ENCODE results near the gene MSRB1.
"Not testable (repeated sequence)": the region's sequence is repeated elsewhere in the genome, so short reads cannot be mapped to it uniquely, and the experiment has no call there.

MSRB1 gene

DNA sequence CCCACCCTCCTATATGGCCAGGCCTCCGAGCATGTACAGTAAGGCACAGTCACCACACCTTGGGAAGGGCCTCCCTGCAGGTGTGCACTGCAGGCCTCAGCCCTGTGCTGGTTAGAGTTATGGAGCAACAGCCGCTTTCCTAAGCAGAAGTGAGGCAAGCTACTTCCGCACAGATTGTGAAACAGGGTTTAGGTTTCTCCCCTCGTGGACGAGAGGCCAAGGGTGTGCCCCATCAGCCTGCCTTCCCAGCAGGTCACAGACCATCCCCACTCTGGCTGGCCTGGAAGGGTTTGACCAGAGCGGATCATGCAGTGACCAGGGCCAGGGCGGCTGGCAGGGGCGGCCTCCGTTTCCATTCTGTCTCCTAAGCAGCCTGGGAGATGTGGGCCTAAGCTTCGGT is 4.7 kb downstream of the MSRB1 start:
- DNase-seq, result no peak

DNA sequence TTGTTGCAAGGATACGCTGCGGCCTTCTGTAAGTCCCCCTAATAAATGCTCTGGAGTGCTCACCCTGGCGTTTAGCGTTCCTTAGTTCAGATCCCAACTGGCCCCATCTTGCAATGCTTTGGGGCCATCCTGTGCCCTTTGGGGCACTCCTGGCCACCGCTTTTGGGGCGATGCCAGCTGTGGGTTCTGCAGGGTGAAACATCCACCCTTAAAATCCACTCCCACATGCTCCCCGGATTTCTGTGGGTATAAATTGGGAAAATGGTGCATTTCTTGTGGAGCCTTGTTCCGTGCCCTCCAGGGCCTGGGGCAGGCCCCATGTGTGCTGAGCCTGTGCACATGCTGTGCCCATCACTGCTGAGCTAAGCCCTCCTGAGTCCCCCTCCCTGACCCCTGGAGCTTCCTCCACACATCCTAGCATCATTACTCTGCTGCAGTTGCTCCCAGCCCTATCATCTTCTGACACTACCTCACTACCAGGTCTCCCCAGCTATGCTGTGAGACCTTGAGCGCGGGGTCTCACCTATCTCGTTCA is 6.0 kb downstream of the MSRB1 start:
- no peak for DNase-seq

DNA sequence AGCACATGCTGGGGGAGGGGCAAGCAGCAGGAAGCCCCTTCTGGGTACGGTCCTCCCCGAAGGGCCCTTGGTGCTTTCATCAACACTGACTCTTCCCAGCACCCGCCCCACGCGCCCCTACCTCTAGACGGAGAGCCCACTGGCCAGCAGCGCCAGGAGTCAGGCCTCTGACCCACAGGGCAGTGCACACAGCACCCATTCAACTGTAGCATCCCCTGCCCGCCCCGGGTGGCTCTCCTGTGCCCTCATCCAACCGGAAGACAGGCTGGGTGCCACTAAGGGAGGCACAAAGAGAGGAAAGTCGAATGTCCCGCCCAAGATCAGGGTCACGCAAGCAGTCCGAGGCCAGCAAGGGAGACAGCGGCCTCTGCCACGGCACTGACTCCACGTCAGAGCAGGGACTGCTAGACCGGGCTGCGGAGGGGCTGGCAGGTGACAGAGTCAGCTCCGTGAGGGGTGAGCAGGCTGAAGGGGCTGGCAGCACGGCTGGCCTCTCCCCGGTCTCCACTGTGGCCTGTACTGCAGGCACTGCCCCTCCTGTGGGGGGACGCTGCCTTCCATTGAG is 9.8 kb downstream of the MSRB1 start:
- DNase-seq, result no peak

DNA sequence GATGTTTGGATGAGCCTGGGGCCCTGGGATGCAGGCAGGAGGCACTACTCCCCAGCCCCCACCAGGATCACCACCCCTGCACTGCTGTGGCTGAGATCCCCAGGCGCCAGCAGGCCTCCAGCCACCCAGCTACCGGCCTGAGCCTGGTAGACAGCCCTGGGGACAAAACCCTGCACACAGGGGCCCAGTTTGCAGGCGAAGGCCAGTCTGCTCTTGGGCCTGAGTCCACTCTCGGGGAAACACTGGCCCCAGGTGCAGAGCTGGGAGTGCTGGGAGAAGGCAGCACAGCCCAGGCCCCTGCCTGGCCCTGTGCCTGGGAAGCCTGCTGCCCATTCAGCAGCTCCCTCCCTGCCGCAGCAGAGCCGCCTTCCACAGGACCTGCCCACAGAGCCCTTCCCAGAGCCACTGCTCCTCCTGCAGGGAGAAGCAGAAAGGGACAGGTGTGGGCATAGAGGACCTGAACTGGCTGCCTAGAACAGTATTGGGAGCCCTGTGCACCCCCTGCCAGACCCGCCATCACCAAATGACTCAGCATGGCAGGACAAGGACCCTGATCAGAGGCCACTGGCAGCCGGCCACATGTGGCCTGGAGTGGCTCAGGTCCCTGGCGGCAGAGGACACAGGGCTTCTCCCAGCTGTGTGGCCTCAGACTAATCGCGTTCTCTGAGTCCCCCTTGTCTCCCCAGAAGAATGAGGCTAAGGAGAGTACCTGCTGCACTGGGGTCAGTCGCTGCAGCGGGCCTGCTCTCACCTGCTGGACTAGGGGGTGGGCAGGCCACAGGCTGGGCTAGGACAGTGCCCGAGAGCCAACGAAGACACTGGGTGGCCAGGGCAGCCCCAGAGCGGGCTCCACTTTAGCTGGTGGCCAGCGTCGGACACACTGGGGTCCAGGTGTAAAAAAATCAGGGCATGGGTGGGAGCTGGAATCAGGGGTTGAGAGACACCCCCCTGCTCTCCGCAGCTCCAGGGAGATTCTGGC is 10.7 kb downstream of the MSRB1 start:
- no peak for DNase-seq

DNA sequence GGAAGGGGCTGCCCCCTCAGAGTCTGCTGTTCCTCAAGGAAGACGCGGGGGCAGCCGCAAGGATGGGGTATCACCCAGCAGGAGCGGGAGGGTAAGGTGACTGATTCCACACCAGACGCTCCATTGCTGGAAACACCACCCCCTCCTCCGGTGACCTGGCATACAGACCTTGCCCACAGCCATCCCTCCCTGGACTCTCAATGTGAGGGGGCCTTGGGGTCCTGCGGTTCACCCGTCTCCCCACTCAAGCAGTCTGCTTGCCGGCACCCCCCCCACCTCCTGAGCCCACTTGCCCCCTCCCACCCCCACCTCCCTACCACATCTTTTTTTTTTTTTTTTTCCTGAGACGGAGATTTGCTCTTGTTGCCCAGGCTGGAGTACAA is 12.7 kb downstream of the MSRB1 start:
- DNase-seq, result no peak

DNA sequence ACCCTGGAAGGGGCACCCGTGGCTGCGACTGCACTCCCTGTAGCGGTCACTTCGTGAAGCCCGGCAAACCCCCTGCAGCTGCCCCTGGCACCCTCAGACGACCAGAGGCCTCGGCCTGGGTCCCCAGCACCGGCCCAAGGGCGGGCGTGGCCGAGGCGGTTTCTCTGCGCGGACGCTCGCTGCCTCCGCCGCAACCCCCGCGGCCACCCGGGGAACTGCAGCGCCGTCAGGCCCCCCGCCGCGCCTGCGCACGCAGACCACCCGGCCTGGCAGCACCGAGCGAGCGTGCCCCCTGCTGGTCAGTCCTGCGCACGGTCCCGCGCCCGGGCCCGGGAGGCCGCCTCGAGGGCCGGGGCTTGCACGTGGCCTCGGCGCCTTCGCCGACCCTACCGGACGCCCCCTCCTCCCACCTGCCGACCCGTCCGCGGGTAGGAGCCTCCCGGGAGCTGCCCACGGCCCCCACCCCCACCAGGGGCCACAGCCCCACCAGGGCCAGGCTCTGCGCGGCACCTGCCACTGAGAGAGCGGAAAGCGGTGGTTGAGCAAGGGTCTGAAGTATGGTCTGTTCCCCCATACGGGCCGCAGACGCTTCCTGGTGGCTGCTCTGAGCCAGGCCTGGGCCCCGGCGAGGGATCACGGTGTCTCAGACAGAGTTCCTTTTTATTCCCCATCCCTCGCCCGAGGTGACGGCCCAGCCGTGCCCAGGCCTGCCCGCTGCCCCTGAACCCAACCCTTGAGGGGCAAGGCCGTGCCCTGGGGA is 13.2 kb downstream of the MSRB1 start:
- peak; percentile 89 for DNase-seq

DNA sequence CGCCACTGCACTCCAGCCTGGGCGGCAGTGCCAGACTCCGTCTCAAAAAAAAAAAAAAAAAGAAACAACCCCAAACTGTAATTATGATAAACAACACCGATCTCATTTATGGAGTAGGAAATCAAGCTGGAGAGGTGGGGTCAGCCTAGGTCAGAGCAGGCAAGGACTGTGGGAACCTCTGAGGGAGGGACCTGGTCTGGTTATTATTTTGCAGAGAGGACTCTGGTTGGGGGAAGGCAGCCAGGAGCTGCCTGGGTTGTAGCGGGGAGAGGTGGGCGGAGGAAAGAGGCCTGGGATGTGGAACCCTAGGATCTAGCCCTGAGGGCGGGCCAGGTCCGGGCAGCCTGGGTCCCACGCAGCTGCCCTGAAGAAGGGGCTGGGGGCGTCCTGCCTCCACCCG is 13.9 kb downstream of the MSRB1 start:
- no peak for DNase-seq

DNA sequence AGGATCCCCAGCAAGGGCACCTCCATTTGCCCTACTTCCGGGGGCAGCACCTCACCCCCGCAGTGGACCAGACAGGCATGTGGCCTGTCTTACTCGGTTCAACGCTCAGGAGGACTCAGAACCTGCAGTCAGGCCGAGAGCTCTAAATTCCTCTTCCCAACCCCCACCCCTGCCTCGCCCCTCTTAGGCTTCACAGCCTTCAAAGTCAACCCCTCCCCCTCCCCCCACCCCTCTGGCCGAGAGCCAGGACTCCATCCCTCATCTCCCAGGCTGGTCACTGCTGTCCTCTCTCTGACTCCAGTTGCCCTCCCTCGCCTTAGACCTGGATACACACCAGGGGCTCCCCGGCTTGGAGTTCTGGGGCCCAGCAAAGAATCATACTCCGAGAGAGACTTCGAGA is 16.7 kb downstream of the MSRB1 start:
- DNase-seq, result no peak

DNA sequence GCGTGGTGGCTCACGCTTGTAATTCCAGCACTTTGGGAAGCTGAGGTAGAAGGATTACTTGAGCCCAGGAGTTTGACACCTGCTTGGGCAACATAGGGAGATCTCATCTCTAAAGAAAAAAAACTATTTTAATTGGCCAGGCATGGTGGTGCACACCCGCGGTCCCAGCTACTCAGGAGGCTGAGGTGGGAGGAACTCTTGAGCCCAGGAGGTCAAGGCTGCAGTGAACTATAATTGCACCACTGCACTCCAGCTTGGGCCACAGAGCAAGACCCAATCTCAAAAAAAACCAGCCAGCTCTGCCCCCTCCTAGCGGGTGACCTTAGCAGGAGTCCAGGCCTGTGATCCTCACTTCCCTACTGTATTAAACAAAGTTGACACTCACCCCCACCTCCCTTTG is 18.9 kb downstream of the MSRB1 start:
- no peak for DNase-seq

DNA sequence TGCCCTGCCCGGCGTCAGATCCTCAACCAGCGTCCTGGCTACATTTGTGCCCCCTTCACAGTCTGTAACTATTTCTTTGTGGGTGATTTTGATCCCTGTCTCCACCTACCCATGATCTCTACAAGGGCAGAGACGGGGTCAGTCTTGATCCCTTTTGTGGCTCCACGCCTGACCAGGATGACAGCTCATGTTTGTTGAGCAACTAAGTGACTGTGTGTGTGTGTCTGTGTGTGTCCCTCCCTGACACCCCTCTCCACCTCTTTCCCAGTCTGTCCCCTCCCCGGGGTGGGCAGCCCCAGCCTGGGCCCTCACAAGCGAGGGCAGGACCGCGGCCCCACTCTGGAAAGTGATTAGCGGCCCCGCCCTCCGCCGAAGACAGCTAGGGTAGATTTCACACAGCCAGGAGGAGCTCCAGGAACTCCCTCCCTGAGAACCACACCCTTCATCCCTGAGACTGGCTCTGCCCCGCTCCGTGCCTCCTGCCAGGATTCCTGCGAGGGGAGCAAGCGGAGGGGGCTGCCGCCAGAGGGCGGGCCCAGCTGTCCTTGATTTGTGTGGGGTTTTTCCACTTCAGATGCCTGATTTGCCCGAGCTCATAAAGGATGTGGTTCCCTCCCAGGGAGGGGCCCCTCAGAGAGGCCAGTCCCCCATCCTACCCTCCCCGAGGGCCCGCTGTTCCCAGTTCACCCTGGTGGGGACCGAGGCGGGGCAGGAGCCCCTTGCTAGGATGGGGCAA is 19.5 kb downstream of the MSRB1 start:
- no peak for DNase-seq

DNA sequence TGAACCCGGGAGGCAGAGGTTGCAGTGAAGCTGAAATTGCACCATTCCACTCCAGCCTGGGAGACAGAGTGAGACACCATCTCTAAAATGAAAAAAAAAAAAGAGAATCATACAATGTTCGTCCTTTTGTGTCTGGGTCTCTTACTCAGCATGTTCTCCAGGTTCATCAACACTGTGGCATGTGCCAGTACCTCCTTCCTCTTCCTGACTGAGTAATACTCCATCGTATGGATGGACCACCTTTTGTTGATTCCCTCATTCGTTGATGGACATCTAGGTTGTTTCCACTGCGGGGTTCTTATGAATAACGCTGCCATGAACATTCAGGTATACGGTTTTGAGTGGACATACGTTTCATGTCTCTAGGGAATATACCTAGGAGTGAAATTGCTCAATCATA is 20.6 kb downstream of the MSRB1 start:
- DNase-seq, result no peak

DNA sequence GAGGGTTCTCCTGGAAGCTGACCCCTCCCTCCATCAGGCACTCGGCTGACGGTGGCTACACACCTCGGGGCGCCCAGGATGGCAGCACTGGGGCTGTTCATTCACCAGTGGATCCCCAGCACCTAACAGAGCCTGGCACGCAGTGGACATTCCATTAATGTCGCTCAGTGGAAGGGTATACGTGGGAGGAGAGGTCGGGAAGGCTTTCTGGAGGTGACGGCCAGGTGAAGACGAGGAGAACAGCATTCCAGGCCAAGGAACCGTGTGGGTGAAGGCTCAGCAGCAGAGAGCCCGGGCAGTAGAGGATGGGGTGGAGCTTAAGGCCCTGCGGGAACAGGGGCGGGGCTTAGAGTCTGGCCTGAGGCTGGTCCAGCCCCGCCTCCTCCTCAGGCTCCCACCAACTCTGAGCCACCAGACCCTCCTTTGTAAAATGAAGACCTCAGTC is 22.2 kb downstream of the MSRB1 start:
- no peak for DNase-seq

DNA sequence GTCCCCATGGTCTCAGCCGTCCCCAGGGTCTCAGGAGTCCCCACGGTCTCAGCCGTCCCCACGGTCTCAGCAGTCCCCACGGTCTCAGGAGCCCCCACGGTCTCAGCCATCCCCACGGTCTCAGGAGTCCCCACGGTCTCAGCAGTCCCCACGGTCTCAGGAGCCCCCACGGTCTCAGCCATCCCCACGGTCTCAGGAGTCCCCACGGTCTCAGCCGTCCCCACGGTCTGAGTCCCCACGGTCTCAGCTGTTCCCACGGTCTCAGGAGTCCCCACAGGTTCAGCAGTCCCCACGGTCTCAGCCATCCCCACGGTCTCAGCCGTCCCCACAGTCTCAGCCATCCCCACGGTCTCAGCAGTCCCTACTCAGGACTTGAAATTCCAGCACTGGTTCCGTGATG is 22.9 kb downstream of the MSRB1 start:
- DNase-seq, result not testable (repeated sequence)

DNA sequence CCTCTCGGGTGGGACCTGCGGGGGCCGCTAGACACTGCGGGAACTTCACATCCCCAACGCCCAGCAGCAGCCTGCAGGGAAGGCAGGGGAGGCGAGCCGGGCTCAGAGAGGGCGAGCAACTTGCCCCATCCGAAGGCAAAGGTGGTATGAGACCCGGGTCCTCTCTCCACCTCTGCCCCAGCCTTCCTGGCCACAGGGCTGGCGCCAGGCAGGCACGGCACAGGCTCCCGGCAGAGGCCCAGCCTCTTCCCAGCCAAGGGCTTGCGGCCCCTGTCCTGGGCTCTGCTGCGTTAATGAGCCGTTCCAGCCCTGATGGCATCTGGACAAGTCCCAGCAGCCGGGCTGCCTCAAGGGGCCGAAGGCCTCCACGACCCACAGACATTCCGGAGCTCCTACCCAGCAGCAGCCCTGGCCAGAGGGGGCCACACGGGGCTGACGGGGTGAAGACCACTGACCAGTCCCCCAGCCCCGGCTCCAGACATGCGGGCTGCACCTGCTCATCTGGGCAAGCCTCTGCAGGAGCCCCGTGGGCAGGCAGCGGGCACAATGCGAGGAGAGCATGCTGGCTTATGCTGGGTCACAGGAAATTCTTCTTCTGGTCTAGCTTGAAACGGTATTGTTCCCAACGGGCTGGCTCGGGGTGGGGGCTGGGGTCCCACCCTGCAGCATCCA is 23.5 kb downstream of the MSRB1 start:
- DNase-seq, result no peak

DNA sequence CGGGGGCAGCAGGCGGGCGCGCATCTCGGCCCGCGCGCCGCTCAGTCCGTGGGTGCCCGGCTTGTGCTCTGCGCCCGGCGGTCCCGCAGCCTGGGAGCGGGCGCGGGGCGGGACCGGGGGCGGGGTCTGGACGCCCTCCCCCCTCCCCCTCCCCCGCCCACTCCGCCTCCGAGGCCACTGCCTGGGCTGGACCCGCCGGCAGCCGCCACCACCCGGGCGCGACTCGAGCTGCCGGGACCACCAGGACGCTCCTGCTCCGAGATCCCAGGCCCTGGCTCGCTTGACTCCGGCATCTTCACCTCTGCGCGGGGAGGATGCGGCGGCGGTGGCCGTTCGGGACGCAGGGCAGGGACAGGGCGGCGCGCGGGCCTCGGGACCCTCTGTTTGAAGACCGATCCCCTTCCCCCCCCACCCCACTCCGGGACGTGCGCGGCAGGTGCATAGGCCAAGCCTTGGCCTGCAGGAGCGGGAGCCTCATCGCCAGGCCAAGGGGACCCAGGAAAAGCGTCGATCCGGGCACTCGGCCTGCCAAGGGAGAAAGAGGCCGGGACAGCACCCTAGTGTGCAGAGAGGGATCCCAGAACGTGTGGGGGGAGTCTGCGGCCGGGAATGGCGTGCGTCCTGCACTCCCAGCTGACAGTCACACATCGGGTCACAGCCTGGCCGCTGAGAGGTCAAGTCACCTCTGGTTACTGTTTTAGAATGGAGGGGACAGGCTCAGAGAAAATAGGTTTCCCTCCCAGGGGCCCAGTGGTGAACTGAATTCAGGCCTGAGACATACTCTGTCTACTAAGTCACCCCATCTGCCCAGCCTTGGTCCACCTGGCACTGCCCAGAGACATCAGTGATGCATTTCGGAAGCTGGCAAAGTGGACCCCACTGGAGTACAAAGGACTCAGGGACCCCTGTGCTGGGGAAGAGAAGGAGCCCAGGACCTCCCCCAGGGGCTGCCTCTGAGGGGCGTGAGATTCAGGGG is 24.4 kb downstream of the MSRB1 start, which contains the start of gene HS3ST6:
HS3ST6 (minus strand) TSS at position 65 of the 976 bp plus-strand sequence. CDS start 92 bp downstream, outside the sequence.
- no peak for DNase-seq

DNA sequence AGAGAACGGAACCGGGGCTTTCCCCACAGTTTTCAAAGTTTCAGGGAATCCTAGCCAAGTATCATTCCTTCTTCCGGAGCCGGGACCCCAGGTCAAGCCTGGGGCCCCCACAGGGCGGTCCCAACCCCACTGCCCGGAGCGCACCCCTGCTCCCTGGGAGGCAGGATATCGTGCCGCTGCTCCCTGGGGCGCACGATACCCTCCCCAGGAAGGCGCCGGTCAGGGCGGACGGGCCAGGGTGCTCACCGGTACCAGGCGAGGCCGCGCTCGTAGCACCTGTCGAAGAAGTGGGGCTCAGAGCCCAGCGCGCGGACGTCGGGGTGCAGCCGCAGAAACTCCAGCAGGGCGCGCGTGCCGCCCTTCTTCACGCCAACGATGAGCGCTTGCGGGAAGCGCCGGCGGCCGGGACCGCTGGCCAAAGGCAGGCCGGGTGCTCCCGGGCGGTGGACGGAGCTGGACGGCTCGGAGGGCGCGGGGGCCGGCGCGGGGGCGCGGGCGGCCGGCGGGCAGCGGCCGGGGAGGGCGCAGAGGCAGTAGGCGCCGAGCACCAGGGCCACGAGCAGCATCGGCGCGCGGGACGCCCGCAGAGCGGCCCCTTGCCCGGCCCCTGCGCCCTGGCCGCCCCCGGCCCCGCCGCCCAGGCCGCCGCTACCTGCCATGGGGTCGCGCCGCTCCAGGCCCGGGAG is 25.2 kb downstream of the MSRB1 start:
- no peak for DNase-seq

DNA sequence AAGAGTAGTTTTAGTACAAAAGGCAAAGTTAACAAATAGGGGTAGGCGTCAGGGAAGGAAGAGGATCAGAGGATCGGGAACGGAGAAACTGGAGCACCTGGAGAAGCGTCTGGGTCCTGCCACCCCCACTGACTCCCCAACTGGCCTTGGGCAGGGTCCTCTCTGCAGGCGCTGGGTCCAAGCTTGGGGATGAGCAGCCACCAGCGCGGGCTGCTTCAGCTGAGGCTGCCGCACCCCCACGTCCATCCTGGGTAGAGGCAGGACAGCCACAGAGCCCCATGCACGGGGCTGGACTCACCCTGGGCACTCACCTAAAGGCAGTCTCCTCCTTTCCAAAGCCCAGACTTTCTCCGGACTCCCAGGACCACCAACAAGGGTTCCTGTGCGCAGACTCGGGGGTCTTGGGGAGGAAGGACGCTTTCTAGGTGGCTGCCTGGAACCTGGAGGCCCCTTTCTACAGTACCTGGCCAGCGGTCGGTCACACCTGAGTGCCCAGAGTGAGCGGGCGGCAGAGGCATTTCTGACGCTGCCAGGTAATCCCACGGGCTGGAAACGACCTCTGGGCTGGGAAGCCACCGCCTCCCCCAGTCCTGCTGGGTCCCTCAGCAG is 25.8 kb downstream of the MSRB1 start:
- no peak for DNase-seq

DNA sequence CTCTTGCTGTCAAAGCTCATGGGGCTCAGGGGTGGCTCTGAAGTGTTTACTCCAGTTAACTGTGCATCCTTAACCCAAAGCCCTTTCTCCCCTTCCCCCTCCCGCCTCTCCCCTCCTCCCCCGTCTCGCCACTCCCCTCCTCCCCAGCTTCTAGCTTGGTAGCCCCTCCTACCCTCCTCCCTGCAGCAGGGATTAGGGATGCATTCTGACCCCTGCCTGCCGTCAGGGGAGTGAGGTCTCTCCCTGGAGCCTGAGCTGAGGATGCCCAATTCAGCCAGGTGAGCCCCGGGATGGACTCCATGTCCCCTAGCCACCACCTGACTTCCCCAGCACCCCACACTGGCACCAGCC is 26.4 kb downstream of the MSRB1 start:
- DNase-seq, result no peak
